NT2/D1 (cell line): ENCODE results near the gene NEURL3.

Experiments
- DNase-seq: peaks from one replicate; pipeline ENCODE4 v3.0.0-alpha.2; 2011; ENCODE audit warnings: low read depth, low spot score
- H3K27me3 ChIP-seq: 2 replicates; pipeline ENCODE4 v1.6.0; 2011; ENCODE audit warnings: mild to moderate bottlenecking; ENCODE audit not compliant: insufficient read length, insufficient read depth
- H3K36me3 ChIP-seq: 2 replicates; pipeline ENCODE4 v1.6.1; 2011; ENCODE audit warnings: mild to moderate bottlenecking, low read length, mixed read lengths; ENCODE audit not compliant: insufficient read depth, insufficient read length
- H3K4me1 ChIP-seq: 2 replicates; pipeline ENCODE4 v1.5.1; 2011; ENCODE audit not compliant: insufficient read depth, insufficient read length
- H3K4me3 ChIP-seq: 2 replicates; pipeline ENCODE4 v1.5.1; 2011; ENCODE audit warnings: low read depth; ENCODE audit not compliant: insufficient read length
- H3K9ac ChIP-seq: 2 replicates; pipeline ENCODE4 v1.6.0; 2011; ENCODE audit warnings: low read depth; ENCODE audit not compliant: insufficient read length
- H3K9me3 ChIP-seq: 2 replicates; pipeline ENCODE4 v1.5.1; 2011; ENCODE audit warnings: mild to moderate bottlenecking, low read length; ENCODE audit not compliant: insufficient read depth
- SUZ12 ChIP-seq: IDR thresholded peaks from 2 replicates; pipeline ENCODE4 v1.6.1; 2011; ENCODE audit not compliant: insufficient read length, insufficient read depth; ENCODE audit errors: extremely low read depth
- YY1 ChIP-seq: IDR thresholded peaks from 2 replicates; pipeline ENCODE4 v1.6.1; 2011; ENCODE audit not compliant: insufficient read length, insufficient read depth
- ZNF274 ChIP-seq: IDR thresholded peaks from 2 replicates; pipeline ENCODE4 v1.6.1; 2011; ENCODE audit warnings: mild to moderate bottlenecking, low read depth, low read length

Gene NEURL3

GRCh38 chr2:96452053-96452452 lies 53.1 kb downstream of the NEURL3 start:
- Histone ChIP-seq H3K36me3 (no peaks in the 10 kb centered on the region), H3K4me3 (no peak overlapping the region), H3K4me1 (no peaks in the 10 kb centered on the region), H3K9me3 (no peaks in the 10 kb centered on the region), H3K27me3 (no peaks in the 10 kb centered on the region), H3K9ac (no peak overlapping the region)
- no peak for DNase-seq
- no peak for TF ChIP-seq YY1
- no peak for TF ChIP-seq SUZ12
- no peak for TF ChIP-seq ZNF274

GRCh38 chr2:96449637-96450036 lies 55.5 kb downstream of the NEURL3 start:
- TF ChIP-seq ZNF274 (no peak), YY1 (no peak), SUZ12 (no peak)
- H3K27me3 ChIP-seq, result no peaks in the 10 kb centered on the region

GRCh38 chr2:96449174-96449573 lies 56.0 kb downstream of the NEURL3 start:
- H3K4me3 ChIP-seq, result no peak overlapping the region
- TF ChIP-seq ZNF274 (no peak), YY1 (no peak), SUZ12 (no peak)
- H3K27me3 ChIP-seq, result no peaks in the 10 kb centered on the region
- no peak overlapping the region for H3K9ac ChIP-seq
- no peak for DNase-seq
- no peaks in the 10 kb centered on the region for H3K4me1 ChIP-seq
- no peaks in the 10 kb centered on the region for H3K9me3 ChIP-seq
- H3K36me3 ChIP-seq, result no peaks in the 10 kb centered on the region

More at GRCh38 chr2:96449637-96450036, 55.5 kb downstream of the NEURL3 start:
- H3K4me3 ChIP-seq, result no peak overlapping the region
- no peak for DNase-seq
- no peaks in the 10 kb centered on the region for H3K36me3 ChIP-seq
- H3K9ac ChIP-seq, result no peak overlapping the region
- no peaks in the 10 kb centered on the region for H3K4me1 ChIP-seq
- H3K9me3 ChIP-seq, result no peaks in the 10 kb centered on the region

- H3K9me3 ChIP-seq, result no peaks in the 10 kb centered on the region
- H3K4me1 ChIP-seq, result no peaks in the 10 kb centered on the region
- no peak overlapping the region for H3K4me3 ChIP-seq
- no peak for TF ChIP-seq SUZ12
- TF ChIP-seq ZNF274, result no peak
- no peak for TF ChIP-seq YY1
- DNase-seq, result no peak
- no peaks in the 10 kb centered on the region for H3K27me3 ChIP-seq
- H3K9ac ChIP-seq, result no peak overlapping the region
- H3K36me3 ChIP-seq, result no peaks in the 10 kb centered on the region
Measured at GRCh38 chr2:96447726-96448125, 57.4 kb downstream of the NEURL3 start.
